ENCODE measurements around the gene SRGAP1.

Gene SRGAP1

DNA sequence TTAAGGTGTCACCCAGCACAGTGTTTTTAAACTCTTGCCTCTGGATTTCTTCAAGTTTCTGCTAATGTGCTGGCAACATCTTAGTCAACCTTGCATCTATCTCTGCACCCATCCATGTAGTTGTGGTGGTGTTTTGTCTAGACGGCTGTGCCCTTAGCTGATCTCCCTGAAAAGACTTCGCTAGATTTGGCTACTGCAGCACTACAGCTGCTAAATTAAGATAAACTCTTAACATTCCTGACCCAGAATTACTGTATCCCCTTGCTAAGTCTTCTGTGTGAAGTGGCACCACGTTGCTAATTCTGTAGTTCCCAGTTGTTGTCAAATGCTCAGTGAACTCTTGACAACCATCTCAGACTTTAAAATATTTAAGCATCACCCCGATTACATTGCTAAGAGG lies 66.8 kb downstream of the SRGAP1 start:
- DNase-seq = peak; percentile 26

DNA sequence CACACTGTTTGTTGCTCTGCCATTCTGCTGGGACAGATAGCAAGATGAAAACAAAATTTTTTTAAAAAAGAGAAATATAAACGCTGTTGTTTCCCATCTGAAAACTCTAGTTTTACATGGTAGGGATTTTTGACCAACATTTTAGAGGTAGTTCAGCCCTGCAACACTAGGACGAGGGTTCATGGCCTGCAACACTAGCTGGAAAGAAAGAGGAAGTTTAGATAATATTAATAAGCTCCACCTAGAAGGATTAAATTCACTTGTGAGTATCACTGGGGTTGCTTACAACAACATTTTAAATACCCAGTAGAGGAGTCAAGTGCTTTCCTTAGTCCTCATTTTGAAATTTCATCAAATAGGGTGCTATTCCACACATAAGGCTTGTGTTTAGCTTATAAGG lies 68.2 kb downstream of the SRGAP1 start:
- peak; percentile 41 for DNase-seq

DNA sequence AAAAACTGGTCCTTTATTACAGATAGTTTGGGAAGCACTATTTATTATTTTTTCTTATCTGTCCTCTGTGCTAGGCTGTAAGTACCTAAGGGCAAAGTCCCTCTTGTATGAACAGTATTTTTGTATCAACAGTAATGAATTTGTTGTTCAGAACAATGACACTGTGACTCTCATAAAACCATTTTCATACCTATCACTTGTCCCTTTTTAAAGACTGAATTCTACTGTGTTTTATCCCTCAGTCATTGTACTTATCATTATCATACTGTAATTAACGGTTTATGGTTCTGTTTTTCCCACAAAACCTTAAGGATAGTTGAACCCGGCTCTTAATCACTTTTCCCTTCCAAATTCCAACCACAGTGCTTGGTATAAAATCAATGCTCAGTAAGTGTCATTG lies 69.4 kb downstream of the SRGAP1 start:
- DNase-seq = no peak

DNA sequence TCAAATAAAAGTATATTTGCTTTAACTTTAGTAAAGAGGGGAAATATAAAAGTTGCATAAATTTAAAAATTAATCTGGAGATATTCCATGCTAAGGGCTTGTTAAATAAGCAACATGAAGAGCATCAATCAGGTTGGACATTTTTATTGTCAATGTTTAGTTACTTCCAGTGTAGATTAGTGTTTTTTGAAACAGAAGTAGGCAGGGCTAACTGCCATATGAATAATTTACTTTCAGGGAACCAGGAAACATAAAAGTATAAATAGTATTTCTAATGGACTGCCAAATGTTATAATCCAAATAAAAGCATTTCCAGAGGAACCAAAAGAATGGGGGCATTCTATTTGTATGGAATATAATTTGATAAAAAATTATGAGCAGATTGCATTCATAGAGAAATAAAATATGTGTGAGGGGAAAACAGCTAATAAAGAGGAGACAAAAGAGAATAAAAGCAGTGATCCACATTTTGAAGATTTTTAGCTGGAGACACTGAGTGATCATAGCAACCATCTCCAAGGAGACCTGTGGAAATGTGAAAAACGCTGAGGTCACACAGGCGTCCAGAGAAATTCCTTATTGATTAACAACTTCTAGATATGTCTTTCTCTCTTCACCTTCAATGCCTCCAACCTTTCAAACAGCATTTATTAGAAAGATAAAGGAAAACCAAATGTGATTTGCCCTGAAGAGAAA lies 70.8 kb downstream of the SRGAP1 start:
- no peak for DNase-seq

GRCh38 chr12:63916561-63917476 lies 72.3 kb downstream of the SRGAP1 start:
- no peak for DNase-seq

DNA sequence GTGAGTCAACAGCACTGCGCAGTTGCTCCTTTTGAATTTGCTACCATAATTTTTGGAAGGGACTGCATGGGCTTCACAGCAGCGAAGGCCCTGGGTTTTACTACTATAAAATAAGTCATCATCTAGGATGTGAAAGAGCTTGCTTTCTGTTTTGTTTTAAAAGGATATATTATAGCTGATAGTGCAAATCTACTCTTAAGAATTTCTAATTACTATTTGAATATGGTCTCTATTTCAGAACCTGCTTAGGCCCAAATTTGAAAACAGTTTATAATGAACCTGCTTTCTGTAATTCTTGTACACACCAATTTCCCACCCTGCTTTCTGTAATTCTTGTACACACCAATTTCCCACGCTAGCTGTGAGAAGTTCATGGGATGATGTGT lies 73.0 kb downstream of the SRGAP1 start:
- no peak for DNase-seq

DNA sequence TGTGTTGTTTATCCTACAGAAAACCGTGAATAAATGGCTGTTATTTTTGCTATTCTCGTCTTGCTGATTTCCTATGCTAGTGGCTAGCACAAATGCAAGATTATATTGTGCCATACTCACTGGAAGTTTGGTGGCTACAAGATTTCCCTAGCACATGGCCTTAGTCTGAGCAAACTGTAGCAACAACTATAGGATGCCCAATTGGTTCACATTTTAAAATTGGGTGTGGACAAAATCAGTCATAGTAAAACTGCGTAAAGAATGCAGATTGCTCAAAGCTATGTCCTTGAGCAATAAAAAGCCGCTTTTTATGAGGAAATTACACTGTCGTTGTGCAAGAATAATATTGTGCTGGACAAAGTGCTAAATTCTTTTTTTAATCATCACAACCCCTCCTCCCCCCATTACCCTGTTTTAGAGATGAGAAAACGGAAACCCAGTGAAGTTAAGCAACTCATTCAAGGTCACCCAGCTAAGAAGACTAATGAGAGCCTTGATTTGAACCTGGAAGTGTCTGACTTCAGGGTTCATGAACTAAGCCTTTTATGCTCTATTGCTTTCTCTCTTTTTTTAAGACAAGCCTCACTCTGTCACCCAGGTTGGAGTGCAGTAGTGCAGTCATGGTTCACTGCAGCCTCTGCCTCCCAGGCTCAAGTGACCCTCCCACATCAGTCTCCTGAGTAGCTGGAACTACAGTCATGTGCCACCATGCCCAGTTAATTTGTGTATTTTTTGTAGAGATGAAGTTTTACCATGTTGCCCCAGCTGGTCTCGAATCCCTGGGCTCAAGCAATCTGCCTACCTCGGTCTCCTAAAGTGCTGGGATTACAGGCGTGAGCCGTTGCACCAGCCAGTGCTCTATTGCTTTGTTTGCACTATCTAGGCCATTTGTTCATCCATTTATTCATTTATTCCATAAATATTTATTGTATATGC lies 73.6 kb downstream of the SRGAP1 start:
- DNase-seq = no peak

GRCh38 chr12:63918800-63919300 lies 74.3 kb downstream of the SRGAP1 start:
- DNase-seq = no peak

DNA sequence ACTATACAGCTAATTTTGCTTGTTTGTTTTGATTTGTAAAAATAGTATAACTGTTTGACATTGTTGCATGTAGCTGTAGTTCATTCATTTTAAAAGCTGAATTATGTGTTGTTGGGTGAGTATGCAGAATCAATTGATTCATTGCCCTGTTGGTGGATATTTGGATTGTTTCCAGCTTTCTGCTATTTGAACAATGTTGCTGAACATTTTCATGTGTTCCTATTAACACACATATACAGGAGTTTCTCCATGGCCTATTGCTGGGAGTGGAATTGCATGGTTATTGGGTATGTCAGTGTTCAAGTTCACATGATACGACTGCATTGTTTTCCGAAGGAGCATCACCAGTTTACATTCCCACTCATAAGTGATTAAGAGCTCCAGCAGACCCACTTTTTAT lies 75.3 kb downstream of the SRGAP1 start:
- no peak for DNase-seq

GRCh38 chr12:63921157-63921556 lies 76.7 kb downstream of the SRGAP1 start:
- DNase-seq = no peak

DNA sequence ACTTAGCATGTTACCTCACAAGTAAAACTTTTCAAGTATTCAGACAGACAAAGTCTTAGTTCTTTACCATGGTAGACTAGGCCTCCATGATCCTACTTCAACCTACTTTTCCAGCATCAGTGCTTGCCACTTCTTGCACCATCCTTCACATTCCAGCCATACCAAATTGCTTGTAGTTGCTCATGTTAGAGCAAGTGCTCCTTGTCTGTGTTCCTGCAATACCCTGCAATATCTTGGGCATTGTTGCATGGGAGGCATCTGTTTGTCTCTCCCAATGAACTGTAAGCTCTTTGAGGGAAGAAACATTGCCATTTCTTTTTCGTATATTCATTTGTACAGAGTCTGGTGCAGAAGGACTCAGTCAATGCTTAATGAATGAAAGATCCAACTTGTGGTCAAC lies 78.0 kb downstream of the SRGAP1 start:
- DNase-seq = no peak

GRCh38 chr12:63924781-63925180 lies 80.3 kb downstream of the SRGAP1 start:
- no peak for DNase-seq

DNA sequence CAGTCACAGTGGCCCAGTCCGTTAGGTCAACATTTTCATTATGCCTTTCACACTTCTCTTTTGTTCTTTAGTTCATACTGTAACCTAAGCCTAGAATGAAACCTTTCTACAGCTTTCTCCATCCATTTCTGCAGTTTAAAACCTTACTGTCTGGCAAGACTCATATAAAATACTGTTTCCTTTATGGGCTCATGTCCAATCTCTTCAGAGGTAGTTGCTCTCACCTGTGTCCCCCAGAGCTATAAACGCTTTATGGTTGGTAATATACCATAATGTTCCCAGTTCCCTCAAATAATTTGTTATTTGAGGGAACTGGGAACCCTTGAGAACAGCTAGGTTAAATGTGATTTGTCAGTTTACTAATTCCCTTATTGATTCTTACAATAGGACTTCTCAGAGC lies 83.0 kb downstream of the SRGAP1 start:
- DNase-seq = no peak

DNA sequence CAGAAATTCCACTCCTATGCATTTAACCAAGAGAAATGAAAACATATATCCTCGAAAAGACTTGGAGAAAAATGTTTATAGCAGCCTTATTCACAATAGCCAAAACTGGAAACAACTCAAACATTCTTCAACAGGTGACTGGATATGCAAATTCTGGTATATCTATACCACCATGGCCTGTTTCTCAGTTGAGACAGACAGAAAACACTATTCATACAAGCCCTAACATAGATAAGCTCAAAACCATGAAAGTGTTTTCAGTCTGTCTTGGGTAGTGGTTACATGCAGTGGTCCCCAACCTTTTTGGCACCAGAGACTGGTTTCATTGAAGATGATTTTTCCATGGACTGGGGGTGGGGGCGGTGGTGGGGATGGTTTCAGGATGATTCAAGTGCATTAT lies 83.8 kb downstream of the SRGAP1 start:
- DNase-seq = no peak

DNA sequence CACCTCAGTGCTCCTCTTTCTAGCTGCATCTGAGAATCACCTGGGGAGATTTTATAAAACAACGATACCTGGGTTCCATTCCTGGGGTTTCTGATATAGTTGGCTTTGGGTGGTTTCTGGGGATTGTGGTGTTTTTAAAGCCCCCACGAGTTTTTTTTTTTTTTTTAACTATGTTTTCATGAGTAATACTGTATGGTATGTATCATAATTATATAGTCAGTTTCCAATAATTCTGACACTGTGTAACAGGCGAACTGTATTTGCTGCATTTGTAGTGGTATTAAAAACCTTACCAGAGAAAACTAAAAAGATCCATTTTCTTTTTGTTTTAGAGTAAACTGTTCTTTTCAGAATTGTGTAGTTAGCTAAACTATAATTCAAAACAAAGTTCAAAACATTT lies 84.9 kb downstream of the SRGAP1 start:
- DNase-seq = no peak

DNA sequence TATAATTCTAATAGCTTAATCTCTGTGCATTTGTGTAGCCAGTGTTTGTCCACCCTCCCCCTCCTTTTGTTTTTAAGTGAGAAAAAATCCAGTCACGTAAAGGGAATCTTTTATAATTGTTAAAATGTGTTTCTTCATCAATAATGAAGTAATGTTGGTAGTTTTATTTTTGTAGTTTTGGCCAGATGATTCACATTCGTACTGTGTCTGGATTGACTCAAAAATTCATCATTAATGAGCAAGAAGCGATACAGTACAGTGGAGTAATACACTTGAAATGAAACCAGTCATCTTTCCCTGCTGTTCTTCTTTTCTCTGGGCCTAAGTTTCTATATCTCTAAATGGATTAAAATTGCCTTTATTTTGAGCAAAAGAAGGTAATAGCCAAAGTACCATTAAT lies 86.5 kb downstream of the SRGAP1 start:
- no peak for DNase-seq

DNA sequence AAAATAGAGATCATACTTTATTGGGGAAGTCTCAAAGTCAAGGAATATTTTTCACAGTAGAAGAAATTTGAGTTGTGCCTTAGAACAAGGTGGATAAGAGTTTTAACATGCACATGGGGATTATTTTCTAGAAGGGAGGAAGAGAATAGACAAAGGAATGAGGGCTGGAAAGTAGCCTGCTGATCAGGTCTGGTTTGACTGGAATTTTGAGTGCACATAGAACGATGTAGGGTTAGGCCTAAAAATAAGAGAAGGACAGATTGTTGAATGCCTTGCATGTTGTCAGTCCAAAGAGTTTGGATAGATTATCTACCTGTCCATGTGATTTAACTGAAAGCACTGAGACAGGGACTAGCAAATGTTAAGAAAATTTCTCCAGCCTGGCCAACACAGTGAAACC lies 87.2 kb downstream of the SRGAP1 start:
- DNase-seq = no peak

GRCh38 chr12:63934936-63935335 lies 90.4 kb downstream of the SRGAP1 start:
- no peak for DNase-seq

DNA sequence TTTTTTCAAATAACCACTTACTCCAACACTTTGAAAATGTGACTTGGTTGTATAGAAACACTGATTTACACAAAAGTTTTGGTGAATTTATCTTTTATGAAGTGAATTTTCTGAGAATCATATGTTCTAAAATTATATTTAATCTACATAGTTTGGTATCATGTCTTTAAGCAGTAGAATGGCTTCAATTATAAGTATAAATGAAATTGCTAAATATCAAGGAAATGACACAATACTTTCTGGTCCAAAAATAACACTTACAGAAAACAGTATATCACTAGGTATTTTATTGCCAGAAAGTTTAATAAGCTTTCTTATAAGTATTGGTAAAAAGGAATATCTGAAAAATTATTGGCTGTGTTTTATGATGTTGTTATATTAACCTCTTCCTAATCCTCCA lies 90.9 kb downstream of the SRGAP1 start:
- DNase-seq = no peak

DNA sequence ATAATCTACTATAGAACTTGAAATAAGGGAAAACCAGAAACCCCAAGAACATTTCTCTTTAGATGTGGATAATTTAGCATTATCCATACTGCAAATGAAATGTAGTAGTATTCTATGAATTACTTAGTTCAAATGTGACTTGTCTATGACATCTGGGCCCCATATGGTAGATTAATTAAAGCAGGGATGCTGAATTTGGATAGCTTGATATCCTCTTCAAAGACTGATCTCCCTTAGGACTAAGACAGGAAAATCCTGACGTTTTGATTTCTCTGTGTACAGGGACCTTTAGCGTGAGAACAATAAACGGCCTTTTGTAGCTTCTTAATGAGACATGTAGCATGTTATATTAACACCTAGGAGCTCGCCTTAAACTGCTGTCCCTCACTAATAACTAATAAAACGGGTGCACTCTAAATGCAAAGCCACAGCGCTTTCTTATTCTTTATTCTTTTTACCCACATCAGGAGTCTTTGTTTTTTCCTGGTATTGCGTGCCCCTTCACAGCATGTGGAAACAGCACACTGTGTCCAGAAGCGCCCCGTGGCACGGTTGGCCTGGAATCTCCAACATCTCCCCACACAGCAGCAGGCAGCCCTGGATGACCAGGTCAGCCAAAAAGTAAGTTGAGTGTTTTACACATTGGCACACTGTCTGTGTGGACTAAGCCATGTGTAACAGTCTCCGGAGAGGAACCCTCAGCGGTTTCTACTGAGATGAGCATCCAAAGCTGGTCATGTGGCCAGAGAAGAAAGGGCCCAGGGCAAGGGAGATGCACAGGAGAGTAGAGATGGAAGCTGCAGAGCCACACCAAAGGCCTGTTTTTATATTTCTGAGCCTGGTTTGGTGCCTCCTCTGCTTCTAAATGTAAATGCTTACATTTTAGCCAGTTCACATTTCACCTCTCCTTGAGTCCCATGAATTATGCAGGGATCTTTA lies 93.1 kb downstream of the SRGAP1 start:
- DNase-seq = no peak

DNA sequence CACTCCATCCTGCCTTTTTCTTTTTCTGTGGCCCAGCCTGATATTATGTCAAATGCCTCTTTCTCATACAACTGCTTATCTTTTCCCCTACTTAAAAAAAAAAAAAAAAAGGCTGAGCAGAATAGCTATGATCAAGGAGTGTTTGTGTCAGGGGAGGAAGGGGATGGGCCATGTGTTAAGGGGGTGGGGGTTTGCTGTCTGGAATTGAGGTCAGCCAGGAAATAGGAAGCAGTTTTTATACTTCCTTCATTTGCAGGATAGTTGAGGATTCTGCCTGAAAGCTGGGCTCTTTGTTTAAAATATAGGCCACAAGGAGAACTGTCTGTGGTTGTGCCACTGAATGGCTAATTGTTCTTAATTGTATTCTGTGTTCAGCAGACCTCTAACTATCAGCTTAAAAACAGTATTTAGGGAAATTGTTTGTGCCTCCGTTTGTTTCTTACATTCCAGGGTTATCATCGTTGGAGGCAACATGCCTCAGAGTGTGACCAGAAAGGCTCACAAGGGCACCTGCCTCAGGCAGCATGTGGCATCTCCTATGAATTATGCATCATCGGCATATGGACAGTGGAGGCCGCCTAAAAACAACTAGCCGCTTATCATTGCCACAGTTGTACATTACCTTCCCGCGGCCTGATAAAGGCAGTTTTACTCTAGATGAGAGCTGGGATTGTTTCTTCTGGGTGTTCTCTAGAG lies 96.0 kb downstream of the SRGAP1 start:
- peak; percentile 8 for DNase-seq

Measured in OCI-M1 (cell line).